GM12892 (cell line): ENCODE results near the gene EMP2.

ENCODE experiments used
- POLR2A ChIP-seq: IDR thresholded peaks from 2 replicates; pipeline ENCODE4 v1.6.1; 2011; ENCODE audit warnings: low read depth, low read length, control low read depth
- POLR2AphosphoS5 ChIP-seq: IDR thresholded peaks from 2 replicates; pipeline ENCODE4 v1.6.1; 2011; ENCODE audit warnings: low read depth, low read length, control low read depth
- TAF1 ChIP-seq: IDR thresholded peaks from 2 replicates; pipeline ENCODE4 v1.6.1; 2011; ENCODE audit warnings: low read depth, mild to moderate bottlenecking, control low read depth, low read length, borderline replicate concordance

- TF ChIP-seq POLR2A, result no peak
- no peak for TF ChIP-seq POLR2AphosphoS5
- TF ChIP-seq TAF1, result no peak
These were observed 59.4 kb downstream of the EMP2 start for GRCh38 chr16:10520869-10521578.
